ENCODE results near the gene CARNS1.

GRCh38 chr11:67365736-67366444, 49.6 kb upstream of the CARNS1 start:
- TF ChIP-seq ATF3 (CRISPR knock-in tag; conservative IDR thresholded peaks at IDR 0.05) (no peak), ZNF121 (CRISPR knock-in tag; IDR thresholded peaks at IDR 0.05) (no peak), CTCF (IDR thresholded peaks at IDR 0.05) (no peak), JUN (CRISPR knock-in tag; IDR thresholded peaks at IDR 0.05) (no peak), ELF4 (CRISPR knock-in tag; IDR thresholded peaks at IDR 0.05; ENCODE audit: low read depth) (no peak), PRDM15 (CRISPR knock-in tag; IDR thresholded peaks at IDR 0.05) (no peak)

Measured in WTC11 (cell line).